GM18868 (cell line): ENCODE results near the gene SLC2A4.

Experiments
- ATAC-seq: cut with Tn5 transposase; IDR thresholded peaks from one replicate; pipeline ENCODE4 v1.9.1; 2021; ENCODE audit warnings: mild to moderate bottlenecking, moderate library complexity; ENCODE audit not compliant: unreplicated experiment

Gene SLC2A4

GRCh38 chr17:7296189-7296861, 14.8 kb downstream of the SLC2A4 start:
- ATAC-seq = no peak

GRCh38 chr17:7304179-7304578, 22.7 kb downstream of the SLC2A4 start:
- no peak for ATAC-seq

- peak; percentile 72 for ATAC-seq
Observed at GRCh38 chr17:7306911-7307685, 25.6 kb downstream of the SLC2A4 start, which contains the start of gene EIF5A. EIF5A (plus strand) TSS chr17:7307628; CDS start chr17:7309636, 2,008 bp downstream.

- ATAC-seq = no peak
Observed at GRCh38 chr17:7307686-7308624, 26.4 kb downstream of the SLC2A4 start.

GRCh38 chr17:7308625-7309433, 27.3 kb downstream of the SLC2A4 start:
- no peak for ATAC-seq

GRCh38 chr17:7309628-7310027, 28.1 kb downstream of the SLC2A4 start:
- no peak for ATAC-seq

GRCh38 chr17:7311110-7311705, 29.7 kb downstream of the SLC2A4 start:
- ATAC-seq = no peak

- no peak for ATAC-seq
Observed at GRCh38 chr17:7312432-7313087, 31.0 kb downstream of the SLC2A4 start.

- ATAC-seq = no peak
Observed at GRCh38 chr17:7313088-7313889, 31.8 kb downstream of the SLC2A4 start.

- ATAC-seq = no peak
Observed at GRCh38 chr17:7313890-7314718, 32.6 kb downstream of the SLC2A4 start.

- ATAC-seq = peak; percentile 71
Observed at GRCh38 chr17:7314719-7315569, 33.4 kb downstream of the SLC2A4 start, which contains the start of gene GPS2. GPS2 (minus strand) TSS chr17:7315360; CDS start chr17:7315052, 308 bp downstream.

GRCh38 chr17:7315570-7316235, 34.2 kb downstream of the SLC2A4 start:
- no peak for ATAC-seq

- ATAC-seq = no peak
Observed at GRCh38 chr17:7317161-7317803, 35.8 kb downstream of the SLC2A4 start.

GRCh38 chr17:7318121-7318860, 36.8 kb downstream of the SLC2A4 start:
- ATAC-seq = no peak

- no peak for ATAC-seq
Observed at GRCh38 chr17:7321466-7321865, 39.9 kb downstream of the SLC2A4 start.
